ENCODE results near the gene POMT2.

DNA sequence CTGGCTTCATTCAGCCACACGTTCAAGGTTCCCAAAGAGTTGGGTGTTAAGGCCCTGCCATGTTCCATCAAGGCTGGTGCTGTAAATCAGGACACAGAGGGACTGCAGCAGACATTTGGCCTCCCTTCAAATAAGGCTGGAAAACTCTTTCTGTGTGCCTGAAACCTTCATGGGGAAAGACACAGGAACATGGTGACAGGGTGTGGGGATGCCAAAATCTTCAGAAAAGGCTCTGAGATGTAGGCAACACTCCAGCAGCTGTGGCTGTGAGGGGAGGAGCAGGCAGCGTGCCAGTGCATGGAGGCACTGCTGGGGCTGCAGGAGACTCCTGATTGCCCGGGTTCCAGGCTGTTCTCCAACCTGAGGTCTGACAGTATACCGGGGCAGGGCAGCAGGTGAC, 15.0 kb downstream of the POMT2 start:
- TF ChIP-seq CTCF (IDR thresholded peaks at IDR 0.05) (no peak), POLR2AphosphoS5 (IDR thresholded peaks at IDR 0.05) (no peak), POLR2A (IDR thresholded peaks at IDR 0.05) (no peak)
